ENCODE data around the gene EPB41L4A.
"Not testable (repeated sequence)": the region's sequence is repeated elsewhere in the genome, so short reads cannot be mapped to it uniquely, and the experiment has no call there.

The EPB41L4A gene

GRCh38 chr5:112419164-112419985, at the start of gene EPB41L4A:
EPB41L4A (minus strand) TSS chr5:112419277; CDS start chr5:112419039, 238 bp downstream.
- peak; percentile 23 for DNase-seq
- in situ Hi-C loops (cut with MboI; ENCODE audit: low pct_unique_long_range_greater_than_20kb, low sequenced_read_pairs): no loop called here

- in situ Hi-C loops (cut with MboI; ENCODE audit: low pct_unique_long_range_greater_than_20kb, low sequenced_read_pairs): no loop called here
- DNase-seq: no peak
These were observed 48.4 kb upstream of the EPB41L4A start for GRCh38 chr5:112467485-112467884.

GRCh38 chr5:112466261-112466660, 47.2 kb upstream of the EPB41L4A start:
- in situ Hi-C loops (cut with MboI; ENCODE audit: low pct_unique_long_range_greater_than_20kb, low sequenced_read_pairs); DNase-seq: not testable (repeated sequence)

- DNase-seq; in situ Hi-C loops (cut with MboI; ENCODE audit: low pct_unique_long_range_greater_than_20kb, low sequenced_read_pairs): not testable (repeated sequence)
These were observed 28.2 kb upstream of the EPB41L4A start for GRCh38 chr5:112447187-112447760.

- DNase-seq: no peak
- in situ Hi-C loops (cut with MboI; ENCODE audit: low pct_unique_long_range_greater_than_20kb, low sequenced_read_pairs): no loop called here
These were observed 26.7 kb upstream of the EPB41L4A start for GRCh38 chr5:112445626-112446350.

- in situ Hi-C loops (cut with MboI; ENCODE audit: low pct_unique_long_range_greater_than_20kb, low sequenced_read_pairs); DNase-seq: not testable (repeated sequence)
These were observed 24.9 kb upstream of the EPB41L4A start for GRCh38 chr5:112443932-112444331.

GRCh38 chr5:112440031-112440430, 21.0 kb upstream of the EPB41L4A start:
- DNase-seq: no peak
- in situ Hi-C loops (cut with MboI; ENCODE audit: low pct_unique_long_range_greater_than_20kb, low sequenced_read_pairs): no loop called here

GRCh38 chr5:112436144-112436543, 17.1 kb upstream of the EPB41L4A start:
- in situ Hi-C loops (cut with MboI; ENCODE audit: low pct_unique_long_range_greater_than_20kb, low sequenced_read_pairs): no loop called here
- no peak for DNase-seq

GRCh38 chr5:112434641-112435040, 15.6 kb upstream of the EPB41L4A start:
- in situ Hi-C loops (cut with MboI; ENCODE audit: low pct_unique_long_range_greater_than_20kb, low sequenced_read_pairs): no loop called here
- DNase-seq: no peak

- DNase-seq; in situ Hi-C loops (cut with MboI; ENCODE audit: low pct_unique_long_range_greater_than_20kb, low sequenced_read_pairs): not testable (repeated sequence)
These were observed 7.1 kb upstream of the EPB41L4A start for GRCh38 chr5:112426202-112426601.

GRCh38 chr5:112419986-112420864, 1.1 kb upstream of the EPB41L4A start:
- peak; percentile 74 for DNase-seq
- in situ Hi-C loops (cut with MboI; ENCODE audit: low pct_unique_long_range_greater_than_20kb, low sequenced_read_pairs): no loop called here

GRCh38 chr5:112418659-112419163, 366 bp downstream of the EPB41L4A start:
- in situ Hi-C loops (cut with MboI; ENCODE audit: low pct_unique_long_range_greater_than_20kb, low sequenced_read_pairs): no loop called here
- no peak for DNase-seq

GRCh38 chr5:112417931-112418658, 982 bp downstream of the EPB41L4A start:
- in situ Hi-C loops (cut with MboI; ENCODE audit: low pct_unique_long_range_greater_than_20kb, low sequenced_read_pairs): no loop called here
- DNase-seq: no peak

- no peak for DNase-seq
- in situ Hi-C loops (cut with MboI; ENCODE audit: low pct_unique_long_range_greater_than_20kb, low sequenced_read_pairs): no loop called here
These were observed 3.5 kb downstream of the EPB41L4A start for GRCh38 chr5:112415552-112415951.

- in situ Hi-C loops (cut with MboI; ENCODE audit: low pct_unique_long_range_greater_than_20kb, low sequenced_read_pairs): no loop called here
These were observed 5.5 kb downstream of the EPB41L4A start for GRCh38 chr5:112413611-112414010.

GRCh38 chr5:112412346-112412745, 6.7 kb downstream of the EPB41L4A start:
- no peak for DNase-seq
- in situ Hi-C loops (cut with MboI; ENCODE audit: low pct_unique_long_range_greater_than_20kb, low sequenced_read_pairs): no loop called here

More at GRCh38 chr5:112413611-112414010, 5.5 kb downstream of the EPB41L4A start:
- DNase-seq: no peak

- in situ Hi-C loops (cut with MboI; ENCODE audit: low pct_unique_long_range_greater_than_20kb, low sequenced_read_pairs): no loop called here
- peak; percentile 18 for DNase-seq
These were observed 7.2 kb downstream of the EPB41L4A start for GRCh38 chr5:112411903-112412302.

GRCh38 chr5:112407666-112408065, 11.4 kb downstream of the EPB41L4A start:
- in situ Hi-C loops (cut with MboI; ENCODE audit: low pct_unique_long_range_greater_than_20kb, low sequenced_read_pairs): no loop called here
- no peak for DNase-seq
